NCI-H2171 (cell line): Measurements from ENCODE around the gene VPS13C.

Experiments
- DNase-seq: peaks from one replicate; lab custom pipeline; 2025; lab: John Stamatoyannopoulos, UW

The VPS13C gene

GRCh38 chr15:61819386-61819785 is 240.9 kb downstream of the VPS13C start:
- DNase-seq, result no peak

GRCh38 chr15:61818801-61819200 is 241.4 kb downstream of the VPS13C start:
- no peak for DNase-seq

- no peak for DNase-seq
Measured at GRCh38 chr15:61816856-61817255, 243.4 kb downstream of the VPS13C start.

GRCh38 chr15:61815356-61816083 is 244.7 kb downstream of the VPS13C start:
- DNase-seq, result no peak

GRCh38 chr15:61812476-61812875 is 247.8 kb downstream of the VPS13C start:
- no peak for DNase-seq

- DNase-seq, result peak; percentile 74
Measured at GRCh38 chr15:61811952-61812351, 248.3 kb downstream of the VPS13C start.

- no peak for DNase-seq
Measured at GRCh38 chr15:61809216-61809615, 251.0 kb downstream of the VPS13C start.

GRCh38 chr15:61807281-61807929 is 252.8 kb downstream of the VPS13C start:
- DNase-seq, result no peak
